OCI-LY7 (cell line): Measurements from ENCODE around the gene DVL2.

ENCODE experiments used
- CTCF ChIP-seq: fragments of 200-600 bp; sonication (generic); conservative IDR thresholded peaks from 2 replicates; pipeline ENCODE4 v1.5.1; 2014; ENCODE audit warnings: mild to moderate bottlenecking, antibody characterized with exemption, low read length, moderate library complexity, mixed read lengths
- EZH2phosphoT487 ChIP-seq: fragments of 200-600 bp; sonication (generic); IDR thresholded peaks from 2 replicates; pipeline ENCODE4 v1.6.1; 2018; ENCODE audit warnings: low read depth, borderline replicate concordance, mild to moderate bottlenecking, mixed run types, antibody characterized with exemption, low read length, moderate library complexity, mixed read lengths

GRCh38 chr17:7262935-7263800 lies 28.9 kb upstream of the DVL2 start:
- no peak for TF ChIP-seq CTCF
- no peak for TF ChIP-seq EZH2phosphoT487
